Heart left ventricle (tissue), 16 donors: ENCODE measurements around the gene KCNH1. TPM values are rescaled to one million over a fixed set of nuclear protein-coding genes. Genes with fewer than 3 reads are reported as not detected.

Experiments
- ATAC-seq, 4 donors: fragments of 200-7000 bp; cut with Tn5 transposase; one replicate each; pipeline ENCODE4 v1.9.1; 2020 to 2022; ENCODE audit warnings: moderate library complexity in 4 of 4, mild to moderate bottlenecking in 3 of 4, moderate number of reproducible peaks in 1 of 4
- DNase-seq, 5 donors: peaks; one replicate each; pipeline ENCODE4 v3.0.0-alpha.2; 2020
- H3K27ac ChIP-seq, 12 donors: fragments of 200-600 bp; sonication (generic) in 4 of 12; one replicate each; pipeline versions ENCODE4 v1.5.0 to v1.8.0; 2016 to 2022; ENCODE audit warnings: mild to moderate bottlenecking in 2 of 12
- H3K27me3 ChIP-seq, 9 donors: fragments of 200-600 bp; sonication (generic) in 2 of 9; one replicate each; pipeline versions ENCODE4 v1.5.1 to v1.8.0; 2016 to 2022; ENCODE audit warnings: mild to moderate bottlenecking in 3 of 9
- H3K36me3 ChIP-seq, 9 donors: fragments of 200-600 bp; sonication (generic) in 2 of 9; one replicate each; pipeline versions ENCODE4 v1.5.0 to v1.8.0; 2018 to 2022; ENCODE audit warnings: mild to moderate bottlenecking in 2 of 9
- H3K4me1 ChIP-seq, 12 donors: fragments of 200-600 bp; sonication (generic) in 4 of 12; one replicate each; pipeline versions ENCODE4 v1.5.0 to v1.8.0; 2016 to 2022; ENCODE audit warnings: mild to moderate bottlenecking in 3 of 12
- H3K4me3 ChIP-seq, 12 donors: fragments of 200-600 bp; sonication (generic) in 4 of 12; one replicate each; pipeline versions ENCODE4 v1.5.0 to v1.8.0; 2017 to 2022; ENCODE audit warnings: mild to moderate bottlenecking in 9 of 12, moderate library complexity in 4 of 12
- H3K9me3 ChIP-seq, 12 donors: fragments of 200-600 bp; sonication (generic) in 4 of 12; one replicate each; pipeline versions ENCODE4 v1.5.0 to v1.8.0; 2016 to 2022; ENCODE audit warnings: mild to moderate bottlenecking in 1 of 12
- CTCF ChIP-seq, 12 donors: fragments of 200-600 bp; sonication (generic) in 4 of 12; IDR thresholded peaks; one replicate each; pipeline versions ENCODE4 v1.5.0 to v1.8.0; 2018 to 2022; ENCODE audit warnings: antibody characterized with exemption in 12 of 12, mild to moderate bottlenecking in 5 of 12
- POLR2A ChIP-seq, 2 donors: fragments of 450-650 bp; IDR thresholded peaks; one replicate each; pipeline ENCODE4 v1.6.1; 2017; ENCODE audit warnings: antibody characterized with exemption in 2 of 2, mild to moderate bottlenecking in 2 of 2, moderate library complexity in 2 of 2
- WGBS, 4 donors: extraction: QIAGEN DNeasy Blood & Tissue Kit in 2 of 4; methylation state at CpG; one replicate each; pipeline versions ENCODE4 v1.1.5 to v1.1.7; 2013 to 2018; 5-methylcytosine and 5-hydroxymethylcytosine counted together
- intact Hi-C, 10 donors: fragments of 100-400 bp; cut with DNase I; formaldehyde crosslinking; loops; one replicate each; pipeline versions ENCODE4 v1.11.1 to v1.14.2; 2022
- polyA plus RNA-seq, 2 donors: library from polyadenylated mRNA; stranded (reverse); fragments of 200-250 nt; gene quantifications; one replicate each; pipeline ENCODE4 v1.2.3, GENCODE V29; 2013
- total RNA-seq, 9 donors: library from RNA; depleted of rRNA in 2 of 9; stranded (reverse); fragments of >200 nt in 2 of 9; fragmentation: NEBNext Ultra II Directional in 3 of 9; extraction: Animal tissue kit (Norgen Biotek cat#: 25700) in 3 of 9; gene quantifications; one replicate each; pipeline versions ENCODE4 v1.1.0 to v1.2.4, GENCODE V29; 2016 to 2023
- donor health status: ischemic (EF 13 %, LVEDD 7.1; RV severe dilation, severe dysfunction).
- donor health status: healthy with polysubstance abuse.
- donor health status: DM: no; HTN: yes; CAD: no.
- donor health status: DM: no; HTN: no; CAD: no.
- donor health status: ischemic (EF 25% LVEDD 6.9; RV normal size, moderate dysfunction).
- donor health status: ischemic (EF 25% LVEDD 5.7; RV mildly dilated, moderate dysfunction).
- donor health status: healthy.
- donor health status: DM: yes; HTN: yes; CAD: no.
- donor health status: ischemic (EF 35%, LVEDD 5.7; RV mildly dilated, moderate dysfunction).
- donor health status: nonischemic (EF 11% LVEDD 7.7; RV severe dilation, severe dysfunction).
- donor health status: DM: yes; HTN: yes; CAD: no.
- donor health status: PGD.
- donor health status: ischemic (EF 29% LVEDD 5.4; RV normal size, mild dysfunction).
- donor health status: nonischemic (EF 23%, LVEDD 6.1; RV moderate dilation, normal function).

Gene KCNH1
- total and polyA plus RNA-seq, 11 donors = 0.03 TPM; not detected in 10

DNA sequence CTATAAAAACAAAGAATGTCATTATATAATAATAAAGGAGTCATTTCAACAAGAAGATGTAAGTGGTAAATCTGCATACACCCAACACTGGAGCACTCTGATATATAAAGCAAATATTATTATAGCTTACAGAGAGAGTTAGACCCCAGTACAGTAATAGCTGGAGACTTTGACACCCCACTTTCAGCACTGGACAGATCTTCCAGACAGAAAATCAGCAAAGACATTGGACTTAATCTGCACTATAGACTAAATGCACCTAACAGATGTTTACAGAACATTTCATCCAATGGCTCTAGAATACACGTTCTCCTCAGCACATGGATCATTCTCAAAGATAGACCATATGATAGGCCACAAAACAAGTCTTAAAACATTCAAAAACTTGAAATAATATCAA, 20.0 kb upstream of the KCNH1 start:
- H3K27ac ChIP-seq = no peak overlapping the region
- 23 to 45% (median 36%) methylated on average over 1 of the region's 1 CpG for WGBS, 4 donors
- intact Hi-C loops = no loop called here
- ATAC-seq (no peak), DNase-seq (no peak)
- no peak overlapping the region for H3K4me3 ChIP-seq
- H3K36me3 ChIP-seq = no peaks in the 10 kb centered on the region
- TF ChIP-seq CTCF (IDR thresholded peaks at IDR 0.05) (no peak), POLR2A (IDR thresholded peaks at IDR 0.05) (no peak)
- H3K9me3 ChIP-seq = peaks cover 0 to 18% (median 9%) of the 10 kb centered on the region in 12 donors
- no peaks in the 10 kb centered on the region for H3K4me1 ChIP-seq
- no peaks in the 10 kb centered on the region for H3K27me3 ChIP-seq

DNA sequence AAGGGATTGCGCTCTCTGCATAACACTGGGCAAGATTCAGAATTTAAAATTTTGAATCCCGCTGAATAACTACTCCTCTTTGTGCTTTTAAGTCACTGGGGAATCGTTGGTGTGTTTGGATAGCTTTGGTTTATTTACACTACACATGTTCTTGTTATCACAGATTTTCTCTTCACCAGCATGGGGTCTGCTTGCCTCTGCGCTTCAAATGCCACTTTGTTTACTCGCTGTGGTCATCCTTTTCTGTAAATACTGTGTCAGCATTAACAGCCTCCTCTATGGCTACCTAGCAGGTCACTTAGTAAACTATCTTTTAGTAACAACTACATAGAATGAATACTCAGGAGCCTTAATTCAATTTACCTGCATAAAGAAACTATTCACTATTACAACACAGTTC, 14.4 kb upstream of the KCNH1 start:
- H3K27me3 ChIP-seq = peaks cover 0 to 20% (median 0%) of the 10 kb centered on the region in 9 donors
- no peaks in the 10 kb centered on the region for H3K4me1 ChIP-seq
- H3K4me3 ChIP-seq = no peak overlapping the region
- no peak overlapping the region for H3K27ac ChIP-seq
- ATAC-seq (no peak), DNase-seq (no peak)
- no peak for TF ChIP-seq POLR2A (IDR thresholded peaks at IDR 0.05)
- no peak for TF ChIP-seq CTCF (IDR thresholded peaks at IDR 0.05)
- H3K36me3 ChIP-seq = no peaks in the 10 kb centered on the region
- WGBS, 4 donors = 49 to 63% (median 51%) methylated on average over 5 of the region's 5 CpGs
- intact Hi-C loops = no loop called here
- no peaks in the 10 kb centered on the region for H3K9me3 ChIP-seq

DNA sequence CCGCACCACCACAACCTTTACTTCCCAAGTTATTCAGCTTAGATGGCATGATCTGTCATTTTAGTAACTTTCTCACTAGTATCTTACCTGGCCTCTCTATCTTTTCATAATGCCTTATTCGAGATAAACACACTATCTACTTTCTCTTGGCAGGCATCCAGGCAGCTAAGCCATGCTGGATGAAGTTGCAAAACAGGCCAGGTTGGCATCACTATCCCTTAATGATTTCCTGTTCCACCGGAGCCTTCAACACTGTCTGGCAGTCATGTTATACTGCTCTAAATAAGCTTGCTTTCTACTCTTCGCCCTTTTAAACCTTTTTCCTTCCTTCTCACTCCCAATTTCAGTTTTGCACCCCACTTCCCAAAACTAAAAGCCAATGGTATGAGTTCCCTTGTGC, 12.0 kb upstream of the KCNH1 start:
- no peak for ATAC-seq
- 47 to 60% (median 51%) methylated on average over 4 of the region's 4 CpGs for WGBS, 4 donors
- H3K4me3 ChIP-seq = no peak overlapping the region
- no peak for DNase-seq
- no peaks in the 10 kb centered on the region for H3K36me3 ChIP-seq
- no peaks in the 10 kb centered on the region for H3K4me1 ChIP-seq
- TF ChIP-seq POLR2A (IDR thresholded peaks at IDR 0.05) (no peak), CTCF (IDR thresholded peaks at IDR 0.05) (no peak)
- no peaks in the 10 kb centered on the region for H3K9me3 ChIP-seq
- no peak overlapping the region for H3K27ac ChIP-seq
- H3K27me3 ChIP-seq = peaks cover 0 to 20% (median 0%) of the 10 kb centered on the region in 9 donors
- intact Hi-C loops = no loop called here

DNA sequence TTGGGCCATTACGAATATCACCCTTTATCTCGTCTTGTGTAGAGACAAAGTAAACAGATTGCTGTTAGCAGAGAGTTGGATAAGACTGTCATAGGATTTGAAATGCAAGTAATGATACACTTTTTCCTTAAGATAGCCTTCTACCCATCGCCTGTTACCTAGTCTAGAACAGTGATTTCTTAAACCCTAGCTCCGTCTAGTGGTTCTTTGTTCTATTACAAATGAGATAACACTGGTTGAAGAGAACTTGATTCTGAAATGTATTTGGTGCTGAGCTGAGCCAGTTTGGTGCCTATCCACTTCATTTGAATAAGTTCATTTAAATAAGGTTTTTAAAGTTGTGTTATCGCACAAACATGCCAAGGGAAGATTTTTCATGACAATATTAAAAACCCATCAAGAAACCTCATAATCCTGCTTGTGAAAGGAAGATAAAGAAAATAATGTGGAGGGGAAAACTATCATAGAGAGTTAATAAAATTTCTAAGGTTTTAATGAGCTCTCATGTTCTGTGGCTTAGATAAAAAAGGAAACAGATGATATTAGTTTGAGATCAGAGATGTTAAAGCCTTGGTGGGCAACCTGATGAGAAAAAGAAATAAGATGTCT, 1.5 kb upstream of the KCNH1 start:
- Histone ChIP-seq H3K27ac (no peak overlapping the region), H3K4me1 (peaks cover 0 to 16% (median 10%) of the 10 kb centered on the region in 12 donors), H3K27me3 (peaks cover 0 to 73% (median 22%) of the 10 kb centered on the region in 9 donors), H3K36me3 (no peaks in the 10 kb centered on the region), H3K4me3 (no peak overlapping the region), H3K9me3 (no peaks in the 10 kb centered on the region)
- intact Hi-C loops = loop anchor here (1.0 to 10.0 kb wide), 9 partner anchors 421 to 729 kb away; no protein-coding TSS in a partner anchor
- TF ChIP-seq POLR2A (IDR thresholded peaks at IDR 0.05) (no peak), CTCF (IDR thresholded peaks at IDR 0.05) (peak; percentile 22 to 64 (median 52))
- ATAC-seq (peak; percentile 12 to 71 (median 54)), DNase-seq (no peak)
- WGBS, 4 donors = 20 to 32% (median 24%) methylated on average over 5 of the region's 5 CpGs
